NCI-H1417 (cell line): Measurements from ENCODE around the gene SASH1.
A peak's percentile ranks its signal among the peaks of the same experiment; 100 is the strongest.

ENCODE experiments used
- DNase-seq, 3 experiments: peaks; one replicate each; lab custom pipeline; 2025; lab: John Stamatoyannopoulos, UW

The SASH1 gene

DNA sequence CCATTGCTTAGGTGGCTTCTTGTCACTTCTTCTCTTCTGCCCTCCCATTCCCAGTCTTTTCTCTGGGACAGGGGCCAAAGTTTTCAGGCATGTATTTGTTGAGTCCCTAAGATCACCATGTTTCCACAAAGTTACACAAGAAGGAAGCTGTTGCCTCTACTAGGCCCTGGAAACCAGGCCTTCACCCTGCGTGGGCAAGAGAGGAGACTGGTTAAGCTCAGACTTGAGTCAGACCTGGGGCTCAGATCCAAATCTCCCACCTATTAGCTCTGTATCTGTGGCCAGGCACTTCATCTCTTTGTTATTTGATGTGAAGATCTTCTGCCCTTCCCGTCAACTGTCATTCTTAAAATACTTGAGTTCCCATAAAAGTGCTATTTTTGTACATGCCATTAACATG, 154.6 kb downstream of the SASH1 start:
- DNase-seq = no peak

DNA sequence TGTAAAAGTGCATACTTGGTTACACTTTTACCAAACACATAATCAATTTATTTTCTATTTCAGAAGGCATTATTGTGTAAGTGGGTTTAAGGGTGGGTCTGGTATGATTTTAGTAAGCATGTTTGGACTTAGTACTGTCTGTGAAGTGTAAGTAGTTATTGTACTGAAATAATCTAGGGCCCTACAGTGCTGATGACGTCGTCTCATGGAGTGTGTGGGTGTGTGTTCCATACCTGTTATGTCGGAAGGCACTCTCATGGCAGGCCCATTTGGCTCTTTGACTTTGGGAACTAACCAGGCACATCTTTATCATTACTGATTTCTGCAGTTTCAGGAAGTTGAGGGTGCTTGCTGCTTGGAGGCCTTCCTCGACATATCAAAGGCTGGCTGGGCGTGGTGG, 155.1 kb downstream of the SASH1 start:
- DNase-seq = no peak

DNA sequence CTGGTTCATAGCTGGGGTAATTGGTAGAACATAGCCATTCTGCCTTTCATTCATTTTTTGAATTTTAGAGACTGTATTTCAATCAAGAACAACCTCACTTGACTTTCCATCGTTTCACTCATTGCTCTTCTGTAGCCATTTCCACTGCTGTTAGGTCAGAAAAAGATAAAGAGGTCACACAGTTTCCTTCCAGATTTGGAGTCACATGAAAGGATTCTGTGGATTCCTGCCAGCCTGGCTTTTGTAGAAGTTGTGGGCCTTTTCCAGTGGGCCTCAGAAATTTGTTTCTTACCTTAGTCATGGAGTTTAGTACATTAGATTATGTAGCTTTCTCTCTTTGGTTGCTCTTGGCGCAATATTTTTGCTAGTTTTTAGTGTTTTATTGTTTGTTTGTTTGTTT, 157.8 kb downstream of the SASH1 start:
- DNase-seq = no peak

- DNase-seq = no peak
Observed at GRCh38 chr6:148501178-148501590, 158.5 kb downstream of the SASH1 start.

DNA sequence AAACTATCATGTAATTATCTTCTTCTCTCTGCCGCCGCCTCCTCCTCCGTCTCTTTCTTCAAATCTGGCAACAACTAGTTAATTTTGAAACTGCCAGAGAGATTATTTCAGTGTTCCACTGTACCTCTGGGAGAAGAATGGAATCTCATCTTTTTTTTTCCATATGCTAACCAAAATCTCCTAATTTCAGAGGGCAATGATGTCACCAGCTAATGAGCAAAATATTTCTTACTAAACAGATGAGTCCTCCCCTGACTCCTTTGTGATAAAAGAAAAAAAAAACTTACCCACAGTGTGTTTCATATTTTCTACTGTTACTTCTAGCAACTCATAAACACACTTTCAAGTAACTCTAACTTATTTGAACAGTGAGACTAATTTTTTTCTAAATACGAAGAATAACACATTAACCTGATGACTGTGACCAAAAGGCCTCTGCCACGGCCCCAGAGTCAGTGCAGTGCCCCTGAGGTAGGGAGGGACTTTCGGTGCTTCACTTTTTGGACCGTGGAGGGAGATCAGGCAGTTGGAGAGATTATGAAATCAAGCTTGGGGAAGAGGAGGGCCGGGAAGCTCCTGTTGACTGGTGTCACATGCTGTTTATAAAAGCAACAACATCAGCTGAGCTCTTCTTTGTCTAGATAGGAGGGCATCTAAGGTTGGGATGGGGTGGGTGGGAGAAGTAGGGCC, 159.6 kb downstream of the SASH1 start:
- no peak for DNase-seq

GRCh38 chr6:148502773-148503135, 160.1 kb downstream of the SASH1 start:
- no peak for DNase-seq

DNA sequence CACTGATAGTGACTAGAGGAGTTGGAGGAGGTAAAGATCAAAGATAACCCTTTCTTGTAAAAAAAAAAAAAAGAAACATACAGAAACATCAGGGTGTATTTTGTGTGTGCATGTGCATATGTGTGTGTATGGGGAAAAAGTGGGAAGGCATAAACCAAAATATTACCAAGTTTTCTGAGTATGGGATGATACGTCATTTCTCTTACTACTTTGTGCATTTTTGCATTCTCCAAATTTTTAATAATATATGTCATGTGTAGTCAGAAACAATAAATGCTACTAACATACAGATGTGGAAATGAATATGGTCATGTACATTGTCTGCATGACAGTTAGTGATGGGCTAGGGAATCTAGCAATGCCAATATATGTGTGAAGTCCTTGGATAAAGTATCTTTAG, 161.1 kb downstream of the SASH1 start:
- DNase-seq = no peak

- no peak for DNase-seq
Observed at GRCh38 chr6:148507774-148508173, 165.1 kb downstream of the SASH1 start.

DNA sequence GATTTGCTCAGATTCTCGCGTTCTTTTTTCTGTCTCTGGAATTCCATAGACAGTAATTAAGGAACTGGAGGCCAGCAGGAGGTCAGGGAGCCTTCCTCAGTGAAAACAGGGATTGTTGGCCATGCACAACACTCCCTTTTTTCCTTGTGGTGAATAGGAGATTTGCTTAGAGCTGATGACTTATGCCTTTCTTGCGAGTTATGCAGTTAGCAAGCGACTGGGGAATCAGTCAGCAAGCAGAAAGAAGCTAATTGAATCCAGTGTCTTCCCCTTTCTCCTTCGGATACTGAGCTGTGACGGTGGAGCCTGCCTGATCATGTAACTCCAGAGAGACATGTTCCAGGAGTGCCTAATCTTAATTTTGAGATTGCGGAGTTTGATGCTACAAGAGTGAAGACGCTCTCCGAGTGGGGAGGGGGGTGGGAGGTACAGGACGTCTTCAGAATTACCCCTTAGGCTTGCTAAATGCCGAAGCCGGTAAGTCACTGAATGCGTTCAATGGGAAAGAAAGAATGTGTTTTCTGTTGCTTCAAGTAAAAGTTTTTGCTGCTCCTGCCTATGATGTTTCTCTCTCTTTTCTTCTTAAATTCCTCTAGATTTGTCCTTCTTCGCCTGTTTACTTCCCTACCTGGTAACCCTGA, 165.9 kb downstream of the SASH1 start:
- DNase-seq = no peak

GRCh38 chr6:148509119-148509799, 166.6 kb downstream of the SASH1 start:
- no peak for DNase-seq

DNA sequence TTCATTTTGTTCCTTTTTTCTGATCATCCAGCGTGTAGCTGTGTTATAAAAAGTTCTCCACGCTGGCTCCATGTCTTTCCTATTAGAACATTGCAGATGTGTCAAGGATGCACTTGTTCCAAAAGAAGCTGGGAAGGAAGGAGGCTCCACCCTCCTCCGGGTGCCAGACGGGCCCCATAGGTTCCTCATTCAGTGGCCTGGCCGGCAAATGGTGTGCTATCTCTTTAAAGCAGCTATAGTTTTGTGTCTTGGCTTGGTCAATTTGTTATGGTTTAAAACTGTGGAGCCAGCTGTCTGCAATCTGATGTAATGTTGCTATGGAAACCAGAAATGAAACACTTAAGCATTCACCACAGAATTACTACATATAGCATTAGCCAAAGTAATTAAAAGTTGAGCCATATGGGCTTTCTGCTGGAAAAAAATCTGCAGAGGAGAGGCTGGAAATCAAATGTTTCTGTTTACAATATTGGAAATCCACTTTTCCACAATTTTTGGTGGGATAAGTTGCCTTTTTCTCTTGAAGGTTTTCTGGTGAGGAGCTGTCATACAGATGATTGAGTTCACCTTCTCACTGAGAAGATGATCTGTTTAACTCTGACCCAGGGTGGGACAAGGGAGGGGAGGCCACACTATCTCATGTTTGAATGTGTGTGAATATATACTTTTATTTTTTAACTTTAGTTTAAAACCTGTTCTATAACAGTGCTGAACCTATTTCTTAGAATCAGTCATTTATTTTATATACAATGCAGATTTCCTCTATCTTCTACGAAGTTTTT, 167.4 kb downstream of the SASH1 start:
- DNase-seq = peak; percentile 26 to 75 (median 56)

DNA sequence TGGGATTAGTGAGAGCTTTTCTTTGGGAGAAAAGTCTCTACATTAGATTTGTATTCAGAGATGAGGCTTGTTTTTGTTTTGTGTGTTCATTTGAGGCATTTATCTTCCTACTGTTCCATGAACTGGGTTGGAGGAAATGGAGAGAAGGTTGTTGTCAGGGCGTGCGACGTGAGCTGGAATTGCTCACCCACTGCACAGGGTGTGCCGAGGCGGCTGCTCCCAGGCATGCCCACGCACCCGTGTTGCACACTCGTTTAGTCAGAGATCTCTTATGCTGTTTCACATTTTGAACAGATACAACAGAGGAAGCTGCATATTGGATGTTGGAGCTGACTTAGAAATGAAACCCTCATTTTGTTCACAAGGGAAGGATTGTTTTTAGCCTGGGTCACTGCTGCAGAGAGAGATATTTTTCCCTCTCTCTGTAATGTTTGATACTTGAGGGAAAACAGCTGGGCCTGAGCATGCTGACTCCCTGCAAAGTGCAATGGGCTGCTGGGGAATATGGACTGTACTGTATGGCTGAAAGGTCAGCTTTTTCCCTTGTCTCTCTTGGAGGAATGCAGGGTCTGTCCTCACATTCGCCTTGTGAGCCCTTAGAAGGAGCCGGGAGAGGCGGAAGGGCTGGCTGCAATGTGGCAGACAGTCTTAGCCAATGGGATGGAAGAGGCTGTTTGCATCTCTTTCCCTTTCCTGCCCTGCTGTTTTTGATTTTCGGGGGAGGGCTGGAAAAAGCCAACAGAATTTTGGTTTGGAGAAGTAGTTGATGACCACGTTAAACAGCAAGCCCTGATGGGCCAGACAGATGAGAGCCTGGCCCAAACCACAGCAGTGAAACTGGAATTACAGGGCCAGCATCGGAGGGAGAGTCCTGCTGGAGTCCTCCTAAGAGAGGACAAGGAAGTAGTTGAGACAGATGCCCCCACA, 170.8 kb downstream of the SASH1 start:
- DNase-seq = no peak

DNA sequence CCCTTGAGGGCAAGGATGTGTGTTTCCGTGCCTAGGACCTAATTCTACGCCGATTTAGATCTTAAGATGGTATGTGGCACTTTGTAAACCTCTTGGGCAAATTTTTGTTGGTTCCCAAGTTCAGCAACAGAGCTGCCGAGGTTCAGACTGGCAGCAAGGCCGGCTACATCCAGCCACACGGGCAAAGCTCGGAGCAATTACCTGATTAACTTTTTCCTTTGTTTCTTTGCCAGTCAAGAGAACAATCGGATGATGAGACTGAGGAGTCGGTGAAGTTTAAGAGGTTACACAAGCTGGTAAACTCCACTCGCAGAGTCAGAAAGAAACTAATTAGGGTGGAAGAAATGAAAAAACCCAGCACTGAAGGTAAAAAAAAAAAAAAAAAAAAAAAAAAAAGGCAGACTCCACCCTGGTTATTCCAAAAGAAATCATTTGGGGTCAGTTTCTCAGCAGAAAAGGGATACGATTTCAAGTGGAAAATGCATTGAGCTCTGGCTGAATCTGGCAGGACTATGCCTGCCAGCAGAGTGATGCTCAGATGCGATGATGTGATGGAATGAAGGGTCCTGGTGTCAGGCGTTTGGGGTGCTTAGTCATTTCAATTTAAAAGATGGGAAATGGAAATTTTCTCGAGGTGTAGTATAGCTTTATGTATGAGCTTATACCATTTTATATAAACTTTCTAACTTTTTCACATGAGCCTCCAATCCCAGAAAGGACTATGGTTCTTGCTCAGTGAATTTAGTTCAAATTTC, 171.6 kb downstream of the SASH1 start:
- DNase-seq = no peak

- DNase-seq = no peak
Observed at GRCh38 chr6:148516217-148516616, 173.6 kb downstream of the SASH1 start.

DNA sequence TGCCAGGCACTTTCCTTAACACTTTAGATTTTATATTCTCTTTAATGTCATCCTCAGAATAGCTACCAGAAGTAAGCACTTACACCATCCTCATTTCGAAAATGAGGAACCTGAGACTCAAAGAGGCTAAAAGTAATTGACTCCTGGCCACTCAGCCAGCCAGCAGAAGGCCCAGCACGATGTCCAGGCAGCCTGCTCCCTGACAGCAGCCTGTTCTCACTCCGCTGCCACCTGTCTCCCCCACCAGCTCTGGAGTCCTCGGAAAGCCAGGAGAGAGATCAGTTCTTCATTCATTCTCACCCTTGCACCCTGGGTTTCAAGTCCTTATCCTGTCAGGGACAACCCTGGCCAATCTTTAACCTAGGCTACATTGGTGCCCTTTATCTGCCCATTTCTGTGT, 174.0 kb downstream of the SASH1 start:
- DNase-seq = no peak

- no peak for DNase-seq
Observed at GRCh38 chr6:148517470-148517869, 174.8 kb downstream of the SASH1 start.

- no peak for DNase-seq
Observed at GRCh38 chr6:148518511-148519156, 176.0 kb downstream of the SASH1 start.

GRCh38 chr6:148520109-148520841, 177.6 kb downstream of the SASH1 start:
- DNase-seq = no peak

GRCh38 chr6:148521158-148521557, 178.5 kb downstream of the SASH1 start:
- DNase-seq = no peak

DNA sequence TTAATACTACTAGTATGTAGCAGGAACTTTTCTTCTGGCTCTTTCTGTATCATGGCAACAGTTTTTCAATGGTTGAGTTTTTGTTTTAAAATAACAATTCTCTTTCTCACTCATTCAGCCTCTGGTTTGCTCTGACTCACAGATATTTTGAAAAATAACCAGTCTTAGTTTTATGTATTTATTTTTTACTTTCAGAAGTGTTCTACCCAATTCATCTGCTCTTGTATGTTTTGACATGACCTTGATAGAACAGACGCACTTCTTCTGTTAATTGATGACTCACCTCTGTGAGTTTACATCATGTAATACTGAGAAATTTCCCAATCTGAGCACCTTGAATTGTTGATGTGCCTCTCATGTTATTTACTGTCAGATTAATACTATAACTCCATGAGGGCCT, 178.9 kb downstream of the SASH1 start:
- no peak for DNase-seq
